ENCODE measurements around the gene HNMT.

DNA sequence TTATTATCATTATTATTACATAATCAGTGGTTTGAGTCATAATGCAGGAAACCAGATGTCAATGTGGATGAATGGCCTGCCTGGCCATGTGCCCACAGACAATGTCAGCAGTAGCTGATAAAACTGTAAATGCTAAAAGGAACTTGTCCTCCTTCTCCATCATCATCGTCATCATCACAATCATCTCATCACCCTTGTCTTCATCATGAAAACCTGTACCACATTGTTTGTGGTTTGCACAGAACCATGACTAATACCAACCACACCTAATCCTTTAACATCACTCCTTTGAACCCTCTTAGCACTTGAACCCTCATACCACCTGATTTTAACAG lies 96.0 kb downstream of the HNMT start:
- TF ChIP-seq CTCF (IDR thresholded peaks at IDR 0.05; ENCODE audit: low read depth, low read length, poor library complexity, severe bottlenecking) (no peak), EZH2phosphoT487 (IDR thresholded peaks at IDR 0.05; ENCODE audit: borderline replicate concordance, low read length) (no peak)
